GM18909 (cell line): Measurements from ENCODE around the gene MAP3K8.
A peak's percentile ranks its signal among the peaks of the same experiment; 100 is the strongest.
"Not testable (repeated sequence)": the region's sequence is repeated elsewhere in the genome, so short reads cannot be mapped to it uniquely, and the experiment has no call there.

Source experiments
- ATAC-seq: cut with Tn5 transposase; IDR thresholded peaks from one replicate; pipeline ENCODE4 v1.9.1; 2021; ENCODE audit warnings: mild to moderate bottlenecking; ENCODE audit not compliant: unreplicated experiment, poor library complexity

Gene MAP3K8

GRCh38 chr10:30443049-30443448 is 9.1 kb downstream of the MAP3K8 start:
- ATAC-seq: no peak

DNA sequence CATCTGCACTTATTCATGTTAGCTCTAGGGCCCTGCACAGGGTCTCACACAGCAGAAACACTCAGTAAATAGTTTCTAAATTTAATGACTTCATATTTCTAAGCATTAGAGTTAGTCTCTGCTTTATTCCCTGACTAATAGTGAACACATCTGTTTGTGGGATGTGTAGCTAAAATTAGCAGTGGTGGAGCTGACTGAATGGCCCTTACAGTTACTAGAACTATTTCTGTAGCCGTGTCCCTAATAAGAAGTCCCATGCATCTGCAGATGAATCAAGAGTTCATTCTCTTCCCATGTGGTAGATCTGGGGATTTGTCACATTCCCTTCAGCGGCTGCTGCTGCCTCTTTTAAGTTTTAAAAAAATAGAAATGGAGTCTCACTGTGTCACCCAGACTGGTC is 11.7 kb downstream of the MAP3K8 start:
- ATAC-seq: no peak

GRCh38 chr10:30447125-30447799 is 13.3 kb downstream of the MAP3K8 start:
- ATAC-seq: no peak

DNA sequence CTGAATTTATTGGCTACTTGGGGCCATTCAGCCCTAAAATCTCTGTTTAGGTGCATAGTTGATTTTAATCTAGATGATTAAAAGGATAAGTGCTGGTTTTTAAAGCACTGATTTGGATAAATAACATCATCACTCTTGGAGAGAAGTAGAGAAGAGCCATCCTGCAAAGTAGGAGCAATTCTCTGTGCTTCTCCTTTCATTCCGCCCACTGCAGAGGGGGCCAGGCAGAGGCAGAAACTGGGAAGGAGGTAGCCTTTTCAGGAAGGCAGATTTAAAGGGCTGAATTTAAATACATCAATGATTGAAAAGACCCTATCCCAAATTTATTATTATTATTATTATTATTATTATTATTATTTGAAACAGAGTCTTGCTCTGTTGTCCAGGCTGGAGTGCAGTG is 14.1 kb downstream of the MAP3K8 start:
- ATAC-seq: no peak

DNA sequence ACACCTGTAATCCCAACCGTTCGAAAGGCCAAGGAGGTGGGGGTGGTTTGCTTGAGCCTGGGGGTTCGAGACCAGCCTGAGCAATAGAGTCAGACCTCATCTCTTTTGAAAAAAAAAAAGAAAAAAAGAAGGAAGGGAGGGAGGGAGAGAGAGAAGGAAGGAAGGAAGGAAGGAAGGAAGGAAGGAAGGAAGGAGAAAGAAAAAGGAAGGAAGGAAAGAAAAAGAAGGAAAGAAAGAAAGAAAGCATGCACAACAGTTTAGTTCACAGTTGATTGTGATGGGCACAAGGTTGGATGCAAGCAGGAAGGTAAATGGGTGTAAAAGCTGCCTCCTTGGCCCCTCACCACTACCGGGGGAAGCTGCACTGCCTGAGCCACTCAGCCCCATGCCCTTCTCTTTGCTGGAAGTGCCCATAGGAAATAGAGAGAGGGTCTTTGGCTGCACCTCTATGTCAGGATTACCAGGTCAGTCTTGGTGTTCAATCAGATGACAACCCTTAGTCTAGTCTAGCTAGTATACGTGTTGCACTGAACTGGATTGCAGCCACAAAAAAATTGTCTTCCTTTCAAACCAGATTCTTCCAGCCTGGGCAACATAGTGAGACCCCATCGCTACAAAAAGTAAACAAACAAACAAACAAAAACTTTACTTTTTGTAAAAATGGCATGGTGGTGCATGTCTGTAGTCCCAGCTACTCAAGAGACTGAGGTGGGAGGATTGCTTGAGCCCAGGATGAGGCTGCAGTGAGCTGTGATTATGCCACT is 20.0 kb downstream of the MAP3K8 start:
- ATAC-seq: no peak

DNA sequence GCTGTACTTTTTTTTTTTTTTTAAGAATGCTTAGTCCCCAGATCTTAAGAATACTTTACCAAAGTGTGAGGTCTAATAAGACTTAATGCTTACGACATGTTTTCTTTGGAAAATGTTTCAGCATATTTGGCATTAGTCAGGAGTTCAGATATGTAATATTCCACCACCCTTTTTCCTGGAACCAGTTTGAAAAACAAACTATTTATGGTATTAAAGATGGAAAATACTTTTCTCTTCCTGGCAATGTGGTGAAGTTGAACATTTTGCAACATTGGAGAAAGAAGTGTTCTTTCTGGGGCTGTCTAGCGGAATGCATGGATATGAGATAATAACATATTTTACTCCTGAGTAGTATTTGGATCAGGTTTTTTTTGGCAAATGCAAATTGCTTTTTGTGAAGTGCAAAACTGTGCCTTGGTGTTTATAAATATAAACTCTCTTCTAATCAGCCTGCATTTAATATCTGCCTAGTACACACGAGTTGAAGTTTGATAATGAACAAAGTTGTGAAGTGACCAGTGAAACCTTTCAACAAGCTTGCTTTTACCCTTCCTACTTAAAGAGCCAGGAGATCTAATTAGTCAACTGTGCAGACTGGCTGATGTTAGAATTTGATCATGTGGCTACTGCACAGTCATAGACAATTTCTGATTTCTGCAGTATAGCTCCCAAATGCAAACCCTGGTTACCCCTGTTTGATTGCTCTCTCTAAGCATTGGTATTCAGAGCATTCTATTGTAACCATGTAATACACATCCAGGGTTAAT is 20.9 kb downstream of the MAP3K8 start:
- no peak for ATAC-seq

DNA sequence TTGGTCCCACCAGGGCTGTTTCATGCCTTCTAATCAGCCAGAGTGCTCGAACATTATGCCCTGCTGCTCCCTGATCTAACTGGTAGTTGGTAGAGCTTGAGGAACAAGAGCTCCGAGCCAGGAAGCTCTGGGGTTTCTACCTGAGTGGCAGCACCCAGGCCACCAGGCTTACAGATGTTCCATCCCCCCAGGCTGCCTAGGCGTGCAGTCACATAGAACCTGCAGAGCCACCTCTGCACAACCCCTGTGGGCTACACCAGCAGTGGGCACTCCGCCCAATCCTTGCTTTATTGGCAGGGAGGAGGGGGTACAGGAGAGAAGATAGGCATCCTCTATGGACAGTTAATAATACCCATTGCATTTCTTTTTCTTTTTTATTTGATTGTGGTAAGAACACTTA is 21.8 kb downstream of the MAP3K8 start:
- peak; percentile 76 for ATAC-seq

DNA sequence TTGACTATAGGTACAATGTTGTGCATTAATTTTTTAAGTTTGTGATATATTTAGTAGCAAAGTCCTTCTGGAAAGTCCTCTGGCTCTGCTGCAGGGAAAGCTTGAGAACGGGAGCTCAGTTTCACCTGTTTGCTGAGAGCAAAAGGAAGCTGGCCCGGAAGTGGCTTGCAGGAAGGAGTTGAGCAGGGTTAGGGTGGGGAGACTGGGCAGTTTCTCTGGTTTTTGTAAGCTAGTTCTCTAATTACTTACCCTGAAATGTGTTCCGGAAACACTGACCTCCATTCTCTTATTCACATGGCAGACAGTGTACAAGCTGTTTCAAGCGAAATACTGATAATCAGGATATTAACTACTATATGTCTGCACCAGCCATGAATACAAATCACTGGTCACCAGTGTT is 22.3 kb downstream of the MAP3K8 start:
- ATAC-seq: peak; percentile 87

GRCh38 chr10:30459283-30459682 is 25.3 kb downstream of the MAP3K8 start:
- no peak for ATAC-seq

DNA sequence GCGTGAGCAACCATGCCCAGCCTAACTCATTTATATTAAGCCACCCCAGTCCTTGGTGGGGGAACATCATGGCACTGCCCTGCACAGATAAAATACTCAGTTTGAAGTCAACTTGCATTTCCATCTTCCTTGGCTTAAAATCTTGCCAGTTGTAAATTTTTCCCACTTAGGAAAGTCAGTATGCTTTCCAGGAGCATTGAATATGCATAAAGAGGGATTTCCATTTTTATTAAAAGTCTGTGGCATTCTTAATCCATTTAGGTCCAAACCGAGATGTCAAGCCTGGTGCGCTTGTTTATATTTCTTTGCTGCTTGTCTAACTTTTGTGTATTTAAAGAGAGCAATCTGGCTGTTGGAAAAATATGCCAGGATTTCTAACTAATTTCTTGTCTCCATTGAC is 26.1 kb downstream of the MAP3K8 start:
- no peak for ATAC-seq

- ATAC-seq: no peak
These were observed 28.5 kb downstream of the MAP3K8 start for GRCh38 chr10:30462513-30462912.

GRCh38 chr10:30463944-30464451 is 30.0 kb downstream of the MAP3K8 start:
- no peak for ATAC-seq

- no peak for ATAC-seq
These were observed 30.7 kb downstream of the MAP3K8 start for GRCh38 chr10:30464675-30465074.

DNA sequence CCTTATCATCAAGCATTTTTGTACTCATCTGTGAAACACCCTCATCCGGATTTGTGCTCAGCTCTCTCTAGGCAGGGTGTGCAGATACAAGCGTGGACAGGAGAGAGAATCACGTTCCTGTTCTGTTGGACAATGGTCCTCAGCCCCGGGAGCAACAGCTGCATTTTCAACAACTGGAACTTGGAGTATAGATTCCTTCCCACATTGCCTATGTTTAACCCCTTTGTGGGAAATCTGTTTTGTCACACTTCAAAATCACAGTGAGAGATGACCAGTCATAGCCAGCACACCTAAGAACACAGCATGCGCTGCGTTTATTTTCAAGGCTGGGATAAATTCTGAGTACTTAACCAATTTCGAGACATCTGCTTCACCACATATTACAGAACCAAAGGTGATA is 32.5 kb downstream of the MAP3K8 start:
- no peak for ATAC-seq

DNA sequence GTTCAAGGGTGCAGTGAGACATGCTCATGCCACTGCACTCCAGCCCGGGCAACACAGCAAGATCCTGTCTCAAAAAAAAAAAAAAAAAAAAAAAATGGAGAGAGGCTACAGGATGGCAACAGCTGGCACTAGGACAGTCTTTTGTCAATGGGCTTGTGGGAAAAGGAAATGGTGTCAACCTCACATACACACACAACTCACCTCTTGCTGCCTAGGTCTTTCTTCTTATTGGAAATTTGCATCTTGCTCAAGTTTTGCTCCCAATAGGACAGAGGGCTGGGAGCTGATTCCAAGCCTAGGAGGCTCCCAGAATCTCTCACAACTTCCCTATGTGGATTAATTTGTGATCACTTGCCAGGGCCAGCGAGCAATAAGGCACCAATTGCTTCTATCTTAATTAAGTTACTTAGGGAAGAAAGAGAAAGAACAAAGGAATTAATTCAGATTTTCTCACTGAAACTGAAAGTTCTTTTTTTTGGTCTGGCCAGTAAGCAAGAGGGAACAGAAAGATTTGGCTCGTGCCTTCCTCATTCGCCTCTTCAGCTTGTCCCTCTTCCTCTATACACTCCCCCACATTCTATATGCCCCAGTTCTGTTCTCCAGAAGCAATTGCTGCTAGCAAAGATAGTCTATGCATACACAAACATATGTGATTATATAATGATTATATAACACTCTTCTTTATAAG is 33.8 kb downstream of the MAP3K8 start:
- ATAC-seq: no peak

DNA sequence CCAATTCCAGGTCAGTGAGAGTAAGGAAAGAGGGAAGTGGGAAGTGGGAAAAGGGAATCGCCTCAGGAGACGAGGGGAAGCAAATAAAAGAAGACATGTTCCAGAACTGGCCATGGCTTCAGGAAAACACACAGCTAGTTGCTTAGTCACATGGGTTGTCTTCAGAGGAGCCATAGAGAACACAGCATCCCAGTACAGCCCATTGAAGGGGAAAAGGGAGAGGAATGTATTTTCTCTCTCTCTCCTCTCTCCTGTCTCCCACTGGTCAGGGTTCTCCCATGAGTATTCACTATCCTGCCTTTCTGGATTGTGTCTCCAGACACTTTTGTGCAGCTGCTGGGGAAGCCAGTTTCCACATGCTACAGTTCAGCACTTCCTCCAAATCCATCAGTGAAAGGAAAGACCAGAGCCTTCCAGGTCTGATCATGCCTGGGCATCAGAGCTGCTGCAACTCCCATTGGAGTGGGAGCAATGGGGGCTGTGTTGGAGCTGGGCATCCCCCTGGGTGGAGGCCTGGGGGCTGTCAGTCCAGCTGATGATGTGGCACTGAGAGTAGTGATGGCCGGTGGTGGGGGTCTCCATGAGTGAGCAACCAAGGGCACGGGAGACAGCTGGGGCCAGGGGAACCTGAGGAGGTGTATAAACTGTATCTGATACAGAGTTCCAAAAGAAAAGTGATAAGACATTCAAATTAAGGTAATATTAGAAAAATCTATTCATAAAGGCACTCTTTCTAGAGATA is 38.6 kb downstream of the MAP3K8 start:
- no peak for ATAC-seq

DNA sequence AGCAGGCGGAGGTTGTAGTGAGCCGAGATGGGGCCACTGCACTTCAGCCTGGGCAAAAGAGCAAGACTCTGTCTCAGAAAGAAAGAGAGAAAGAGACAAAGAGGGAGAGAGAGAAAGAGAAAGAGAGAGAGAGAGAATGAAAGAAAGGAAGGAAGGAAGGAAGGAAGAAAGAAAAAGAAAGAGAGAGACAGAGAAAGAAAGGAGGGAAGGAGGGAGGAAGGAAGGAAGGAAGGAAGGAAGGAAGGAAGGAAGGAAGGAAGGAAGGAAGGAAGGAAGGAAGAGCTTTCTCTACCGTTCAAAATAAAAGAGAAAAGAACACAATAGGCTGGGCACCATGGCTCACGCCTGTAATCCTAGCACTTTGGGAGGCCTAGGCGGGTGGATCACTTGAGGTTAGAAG is 41.5 kb downstream of the MAP3K8 start:
- ATAC-seq: not testable (repeated sequence)

- no peak for ATAC-seq
These were observed 42.6 kb downstream of the MAP3K8 start for GRCh38 chr10:30476511-30477155.

DNA sequence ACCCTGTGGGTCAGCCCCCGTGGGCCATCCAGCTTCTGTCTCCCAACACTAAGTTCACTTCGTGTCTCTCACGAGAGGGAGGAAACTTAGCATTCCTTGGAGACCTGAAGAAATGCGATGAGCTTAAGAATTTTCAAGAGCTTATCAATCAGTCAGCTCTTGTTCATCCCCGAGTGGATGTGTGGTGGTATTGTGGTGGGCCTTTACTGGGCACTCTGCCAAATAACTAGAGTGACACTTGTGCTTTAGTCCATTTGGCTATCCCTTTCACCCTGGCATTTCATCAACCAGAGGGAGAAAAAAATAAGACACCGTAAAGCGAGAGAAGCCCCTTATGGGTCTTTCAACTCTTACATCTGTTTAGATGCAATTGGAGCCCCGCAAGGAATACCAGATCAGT is 45.5 kb downstream of the MAP3K8 start:
- not testable (repeated sequence) for ATAC-seq
